ENCODE measurements around the gene MYO1B.

- TF ChIP-seq CTCF (IDR thresholded peaks at IDR 0.05; ENCODE audit: low read length) (no peak), EZH2 (IDR thresholded peaks at IDR 0.05; ENCODE audit: borderline replicate concordance, low read length) (no peak)
Measured at GRCh38 chr2:191417746-191418145, 172.5 kb downstream of the MYO1B start.
